T47D (cell line): ENCODE measurements around the gene MATN3.
"Not testable (repeated sequence)": the region's sequence is repeated elsewhere in the genome, so short reads cannot be mapped to it uniquely, and the experiment has no call there.

Experiments
- DNase-seq, 2 experiments: peaks; one replicate each; pipeline versions ENCODE4 v3.0.0 to v3.0.0-alpha.2; 2011 to 2012; ENCODE audit warnings: low read depth in 1 of 2, low spot score in 1 of 2
- JUND ChIP-seq: IDR thresholded peaks from 2 replicates; pipeline ENCODE4 v1.6.1; 2012; ENCODE audit warnings: low read depth
- in situ Hi-C: cut with HindIII; loops from 2 replicates; pipeline ENCODE4 v1.10.0; 2016; ENCODE audit warnings: low sequenced_read_pairs, low pct_unique_long_range_greater_than_20kb

MATN3 gene

GRCh38 chr2:20050104-20050645 is 37.7 kb upstream of the MATN3 start:
- TF ChIP-seq JUND = no peak
- in situ Hi-C loops = no loop called here
- DNase-seq = no peak

- in situ Hi-C loops = no loop called here
- DNase-seq = no peak
- no peak for TF ChIP-seq JUND
Measured at GRCh38 chr2:20049637-20050036, 37.2 kb upstream of the MATN3 start.

GRCh38 chr2:20048488-20049448 is 36.3 kb upstream of the MATN3 start:
- TF ChIP-seq JUND = no peak
- DNase-seq = no peak
- in situ Hi-C loops = no loop called here

- in situ Hi-C loops, DNase-seq: not testable (repeated sequence)
Measured at GRCh38 chr2:20045712-20046292, 33.3 kb upstream of the MATN3 start.

GRCh38 chr2:20044778-20045177 is 32.3 kb upstream of the MATN3 start:
- in situ Hi-C loops = no loop called here
- no peak for TF ChIP-seq JUND
- DNase-seq = no peak

GRCh38 chr2:20042531-20042930 is 30.1 kb upstream of the MATN3 start:
- no peak for DNase-seq
- no peak for TF ChIP-seq JUND
- in situ Hi-C loops = no loop called here

GRCh38 chr2:20040489-20041172 is 28.2 kb upstream of the MATN3 start:
- no peak for TF ChIP-seq JUND
- in situ Hi-C loops = no loop called here
- DNase-seq = no peak

- TF ChIP-seq JUND = no peak
- DNase-seq = peak in 1 of 2 experiments; percentile 45
- in situ Hi-C loops = no loop called here
Measured at GRCh38 chr2:20037660-20038059, 25.2 kb upstream of the MATN3 start.

- in situ Hi-C loops = no loop called here
- TF ChIP-seq JUND = no peak
- no peak for DNase-seq
Measured at GRCh38 chr2:20035955-20036666, 23.6 kb upstream of the MATN3 start.

- no peak for DNase-seq
- TF ChIP-seq JUND = no peak
- in situ Hi-C loops = no loop called here
Measured at GRCh38 chr2:20034821-20035220, 22.4 kb upstream of the MATN3 start.

- no peak for TF ChIP-seq JUND
- DNase-seq = no peak
- in situ Hi-C loops = no loop called here
Measured at GRCh38 chr2:20034218-20034617, 21.8 kb upstream of the MATN3 start.

- in situ Hi-C loops = no loop called here
- TF ChIP-seq JUND = no peak
- no peak for DNase-seq
Measured at GRCh38 chr2:20033322-20033721, 20.9 kb upstream of the MATN3 start.
